Measurements from ENCODE around the gene DNAJB14.

DNA sequence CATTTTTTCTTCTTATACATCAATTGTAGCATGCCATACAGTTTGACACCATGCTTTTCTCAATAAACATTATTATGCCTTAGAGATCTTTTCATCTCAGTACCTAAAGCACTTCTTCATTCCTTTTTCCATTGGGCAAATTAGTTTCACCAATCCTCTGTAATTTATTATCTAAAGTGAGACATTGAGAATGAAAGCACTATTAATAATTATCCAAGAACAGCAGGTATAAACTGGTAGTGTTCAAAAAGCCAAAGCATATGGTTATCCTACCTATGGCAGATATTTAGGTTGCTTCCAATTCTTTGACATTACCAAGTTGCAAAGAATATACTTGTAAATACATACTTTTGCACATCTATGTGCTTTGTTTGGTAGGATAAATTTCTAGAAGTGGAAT is 67.8 kb downstream of the DNAJB14 start:
- TF ChIP-seq, protein P1, sequence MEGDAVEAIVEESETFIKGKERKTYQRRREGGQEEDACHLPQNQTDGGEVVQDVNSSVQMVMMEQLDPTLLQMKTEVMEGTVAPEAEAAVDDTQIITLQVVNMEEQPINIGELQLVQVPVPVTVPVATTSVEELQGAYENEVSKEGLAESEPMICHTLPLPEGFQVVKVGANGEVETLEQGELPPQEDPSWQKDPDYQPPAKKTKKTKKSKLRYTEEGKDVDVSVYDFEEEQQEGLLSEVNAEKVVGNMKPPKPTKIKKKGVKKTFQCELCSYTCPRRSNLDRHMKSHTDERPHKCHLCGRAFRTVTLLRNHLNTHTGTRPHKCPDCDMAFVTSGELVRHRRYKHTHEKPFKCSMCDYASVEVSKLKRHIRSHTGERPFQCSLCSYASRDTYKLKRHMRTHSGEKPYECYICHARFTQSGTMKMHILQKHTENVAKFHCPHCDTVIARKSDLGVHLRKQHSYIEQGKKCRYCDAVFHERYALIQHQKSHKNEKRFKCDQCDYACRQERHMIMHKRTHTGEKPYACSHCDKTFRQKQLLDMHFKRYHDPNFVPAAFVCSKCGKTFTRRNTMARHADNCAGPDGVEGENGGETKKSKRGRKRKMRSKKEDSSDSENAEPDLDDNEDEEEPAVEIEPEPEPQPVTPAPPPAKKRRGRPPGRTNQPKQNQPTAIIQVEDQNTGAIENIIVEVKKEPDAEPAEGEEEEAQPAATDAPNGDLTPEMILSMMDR (conservative IDR thresholded peaks at IDR 0.05): no peak
- no peak for TF ChIP-seq ZFX (IDR thresholded peaks at IDR 0.05)
